SK-N-SH (cell line): Measurements from ENCODE around the gene GLB1L3. TPM values are rescaled to one million over a fixed set of nuclear protein-coding genes. Genes with fewer than 3 reads are reported as not detected.

Experiments used
- CTCF ChIA-PET: fragments of 300-600, 350-600 bp; formaldehyde crosslinking; extraction: SDS; loops from one replicate; lab custom pipeline; 2021; lab: Yijun Ruan, JAX
- POLR2A ChIA-PET: fragments of 350-600 bp; sonication (Branson Sonifier 250); formaldehyde crosslinking; extraction: SDS; loops from one replicate; lab custom pipeline; 2020; ENCODE audit warnings: antibody characterized with exemption, inconsistent platforms; lab: Yijun Ruan, JAX
- DNase-seq: peaks from one replicate; pipeline ENCODE4 v3.0.0; 2012
- H2AFZ ChIP-seq: fragments of 200-600 bp; sonication (generic); 2 replicates; pipeline ENCODE4 v1.8.1; 2016; ENCODE audit warnings: antibody characterized with exemption, mild to moderate bottlenecking, low read depth
- H3F3A ChIP-seq: fragments of 200-600 bp; sonication (generic); replicated peaks from 2 replicates; pipeline ENCODE3; 2016; ENCODE audit warnings: antibody characterized with exemption, mild to moderate bottlenecking; ENCODE audit not compliant: insufficient read depth
- H3K27ac ChIP-seq, 2 experiments: fragments of 200-500 bp in 1 of 2; fragments of 200-600 bp in 1 of 2; sonication (Bioruptor generic) in 1 of 2; sonication (generic), shearing (Covaris generic) in 1 of 2; 2 replicates each; pipeline versions ENCODE4 v1.5.1 to v1.6.1; 2014 to 2016; ENCODE audit warnings: low read depth in 2 of 2, inconsistent platforms in 1 of 2, low read length in 1 of 2, mild to moderate bottlenecking in 1 of 2, mixed read lengths in 1 of 2
- H3K27me3 ChIP-seq: fragments of 200-600 bp; sonication (generic), shearing (Covaris generic); 2 replicates; pipeline ENCODE4 v1.6.1; 2016; ENCODE audit warnings: mixed run types; ENCODE audit not compliant: insufficient read depth
- H3K36me3 ChIP-seq, 2 experiments: fragments of 200-500 bp in 1 of 2; fragments of 200-600 bp in 1 of 2; sonication (Bioruptor generic) in 1 of 2; sonication (generic) in 1 of 2; replicated peaks in 1 of 2; 2 replicates each; pipeline versions ENCODE3 to v1.5.1; 2014 to 2016; ENCODE audit warnings: low read length in 1 of 2, mild to moderate bottlenecking in 1 of 2; ENCODE audit not compliant: insufficient read depth in 2 of 2, control insufficient read depth in 1 of 2
- H3K4me1 ChIP-seq, 2 experiments: fragments of 200-500 bp in 1 of 2; fragments of 200-600 bp in 1 of 2; sonication (Bioruptor generic) in 1 of 2; sonication (generic), shearing (Covaris generic) in 1 of 2; 2 replicates each; pipeline versions ENCODE4 v1.5.1 to v1.6.1; 2014 to 2016; ENCODE audit warnings: low read depth in 1 of 2, low read length in 1 of 2, mixed run types in 1 of 2; ENCODE audit not compliant: insufficient read depth in 2 of 2, control insufficient read depth in 1 of 2
- H3K4me2 ChIP-seq: fragments of 200-600 bp; sonication (generic), shearing (Covaris generic); 2 replicates; pipeline ENCODE4 v1.6.1; 2017; ENCODE audit warnings: mixed run types
- H3K4me3 ChIP-seq, 2 experiments: fragments of 200-500 bp in 1 of 2; fragments of 200-600 bp in 1 of 2; sonication (Bioruptor generic) in 1 of 2; sonication (generic), shearing (Covaris generic) in 1 of 2; 2 replicates each; pipeline versions ENCODE4 v1.5.1 to v1.8.1; 2014 to 2016; ENCODE audit warnings: low read depth in 2 of 2, inconsistent platforms in 1 of 2, low read length in 1 of 2, mild to moderate bottlenecking in 1 of 2, mixed read lengths in 1 of 2, moderate library complexity in 1 of 2
- H3K79me2 ChIP-seq: fragments of 200-600 bp; sonication (generic); 2 replicates; pipeline ENCODE4 v1.8.1; 2017; ENCODE audit warnings: mild to moderate bottlenecking; ENCODE audit not compliant: insufficient read depth
- H3K9ac ChIP-seq: fragments of 200-600 bp; sonication (generic); 2 replicates; pipeline ENCODE4 v1.6.1; 2017; ENCODE audit warnings: mixed run types
- H3K9me2 ChIP-seq: fragments of 200-600 bp; sonication (generic); 2 replicates; pipeline ENCODE4 v1.6.1; 2017; ENCODE audit warnings: mixed run types
- H3K9me3 ChIP-seq: fragments of 200-600 bp; sonication (generic); 2 replicates; pipeline ENCODE4 v1.6.1; 2017; ENCODE audit warnings: mixed run types, mild to moderate bottlenecking, moderate library complexity
- H4K20me1 ChIP-seq: fragments of 200-600 bp; sonication (generic); 2 replicates; pipeline ENCODE4 v1.6.1; 2017; ENCODE audit warnings: mild to moderate bottlenecking, mixed run types; ENCODE audit not compliant: insufficient read depth
- CHD2 ChIP-seq: fragments of 150-350 bp; IDR thresholded peaks from 2 replicates; pipeline ENCODE4 v1.6.1; 2018; ENCODE audit warnings: low read length; ENCODE audit not compliant: partially characterized antibody
- CTCF ChIP-seq: fragments of 200-600 bp; sonication (generic); IDR thresholded peaks from 2 replicates; pipeline ENCODE4 v1.6.1; 2017; ENCODE audit warnings: antibody characterized with exemption, mild to moderate bottlenecking, moderate library complexity
- ELF1 ChIP-seq: IDR thresholded peaks from 2 replicates; pipeline ENCODE4 v1.4.0; 2012
- EP300 ChIP-seq, 2 experiments: IDR thresholded peaks; 2 replicates each; pipeline versions ENCODE4 v1.4.0 to v1.6.1; 2012; ENCODE audit warnings: borderline replicate concordance in 1 of 2, low read depth in 1 of 2, low read length in 1 of 2
- EZH2phosphoT487 ChIP-seq: fragments of 200-600 bp; sonication (generic); IDR thresholded peaks from 2 replicates; pipeline ENCODE4 v1.6.1; 2017; ENCODE audit warnings: low read depth, mixed run types, mild to moderate bottlenecking, antibody characterized with exemption, moderate library complexity, borderline replicate concordance
- GABPA ChIP-seq: IDR thresholded peaks from 2 replicates; pipeline ENCODE4 v1.4.0; 2012; ENCODE audit warnings: low read depth, mild to moderate bottlenecking
- MXI1 ChIP-seq: IDR thresholded peaks from 2 replicates; pipeline ENCODE4 v1.6.1; 2012; ENCODE audit warnings: mild to moderate bottlenecking, low read depth, low read length, improper control_type of control experiment
- NFIC ChIP-seq: IDR thresholded peaks from 2 replicates; pipeline ENCODE4 v1.4.0; 2012; ENCODE audit warnings: borderline replicate concordance
- NRF1 ChIP-seq: IDR thresholded peaks from 2 replicates; pipeline ENCODE4 v1.6.1; 2012; ENCODE audit warnings: low read depth, mild to moderate bottlenecking, low read length
- RCOR1 ChIP-seq: fragments of 150-350 bp; IDR thresholded peaks from 2 replicates; pipeline ENCODE4 v1.6.1; 2017; ENCODE audit warnings: antibody characterized with exemption, low read length
- RFX5 ChIP-seq: IDR thresholded peaks from 2 replicates; pipeline ENCODE4 v1.6.1; 2012; ENCODE audit warnings: mild to moderate bottlenecking, improper control_type of control experiment, low read length
- RXRA ChIP-seq: IDR thresholded peaks from 2 replicates; pipeline ENCODE4 v1.4.0; 2012; ENCODE audit warnings: low read depth, mild to moderate bottlenecking, borderline replicate concordance
- SIN3A ChIP-seq: IDR thresholded peaks from 2 replicates; pipeline ENCODE4 v1.6.1; 2012; ENCODE audit warnings: low read depth, mild to moderate bottlenecking, low read length, moderate library complexity, borderline replicate concordance
- TAF1 ChIP-seq: IDR thresholded peaks from 2 replicates; pipeline ENCODE4 v1.6.1; 2012; ENCODE audit warnings: low read depth, mild to moderate bottlenecking, low read length, moderate library complexity, borderline replicate concordance
- USF1 ChIP-seq: IDR thresholded peaks from 2 replicates; pipeline ENCODE4 v1.4.0; 2012; ENCODE audit warnings: low read depth, borderline replicate concordance
- ZBTB33 ChIP-seq: IDR thresholded peaks from 2 replicates; pipeline ENCODE4 v1.4.0; 2012; ENCODE audit warnings: low read depth, borderline replicate concordance
- WGBS: methylation state at CpG from one replicate; pipeline ENCODE4 v1.1.6; 2017; ENCODE audit warnings: low lambda C conversion rate; 5-methylcytosine and 5-hydroxymethylcytosine counted together
- polyA plus RNA-seq, 3 experiments: library from polyadenylated mRNA; depleted of rRNA; stranded (reverse); fragments of >200 nt; gene quantifications; 2 replicates each; pipeline ENCODE4 v1.2.3, GENCODE V29; 2012

GLB1L3 gene
- polyA plus RNA-seq, 1 of the 3 experiments (the other 2 are of a cell fraction): not detected

- no peak for TF ChIP-seq CTCF
These were observed 12.3 kb downstream of the GLB1L3 start (continued) for GRCh38 chr11:134288486-134288885.

- no peaks in the 10 kb centered on the region for H3K79me2 ChIP-seq
- POLR2A ChIA-PET: no interaction called here
- H3K4me1 ChIP-seq: no peaks in the 10 kb centered on the region
- WGBS: 72% methylated on average over 4 of the region's 4 CpGs
- H3K9ac ChIP-seq: no peak overlapping the region
- no peaks in the 10 kb centered on the region for H3K36me3 ChIP-seq
- no peak overlapping the region for H2AFZ ChIP-seq
- no peak overlapping the region for H3K4me3 ChIP-seq
- H3K4me2 ChIP-seq: no peak overlapping the region
- CTCF ChIA-PET: interaction anchor here (0.6 to 3.5 kb wide), 3 partner anchors 10 to 277 kb away, joined by 3 to 16 read pairs (median 3); partner anchors contain the start of gene GLB1L3
- TF ChIP-seq EZH2phosphoT487 (no peak), ELF1 (no peak), RFX5 (no peak), CHD2 (no peak), RCOR1 (no peak), SIN3A (no peak), TAF1 (no peak), USF1 (no peak), NFIC (no peak), GABPA (no peak), ZBTB33 (no peak), NRF1 (no peak), MXI1 (no peak), CTCF (no peak), EP300 (IDR thresholded peaks at IDR 0.05; ENCODE audit: borderline replicate concordance in 1 of 2, low read depth in 1 of 2, low read length in 1 of 2) (no peak), RXRA (no peak)
- H4K20me1 ChIP-seq: no peaks in the 10 kb centered on the region
- DNase-seq: no peak
- no peaks in the 10 kb centered on the region for H3K9me3 ChIP-seq
- H3K27ac ChIP-seq: no peak overlapping the region
- no peaks in the 10 kb centered on the region for H3K9me2 ChIP-seq
- no peaks in the 10 kb centered on the region for H3K27me3 ChIP-seq
- H3F3A ChIP-seq: no peaks in the 10 kb centered on the region
These were observed 13.0 kb downstream of the GLB1L3 start for GRCh38 chr11:134289167-134289566.
